GM23338 (cell line): Measurements from ENCODE around the gene PPFIBP1. TPM values are rescaled to one million over a fixed set of nuclear protein-coding genes. Genes with fewer than 3 reads are reported as not detected.

Experiments used
- ATAC-seq: fragments of 200-7000 bp; cut with Tn5 transposase; 3 replicates; pipeline ENCODE4 v1.9.1; 2020
- DNase-seq: peaks from one replicate; pipeline ENCODE4 v3.0.0-alpha.2; 2015; ENCODE audit warnings: low spot score
- H2AFZ ChIP-seq: fragments of 200-600 bp; sonication (generic); 2 replicates; pipeline ENCODE4 v1.8.0; 2016; ENCODE audit warnings: antibody characterized with exemption, mild to moderate bottlenecking, moderate library complexity
- H3F3A ChIP-seq: fragments of 200-600 bp; sonication (generic); replicated peaks from 2 replicates; pipeline ENCODE4 v1.8.0; 2017; ENCODE audit warnings: antibody characterized with exemption, mixed run types, low read depth
- H3K27ac ChIP-seq: fragments of 200-600 bp; sonication (generic); 2 replicates; pipeline ENCODE4 v1.6.1; 2016; ENCODE audit warnings: low read depth
- H3K27me3 ChIP-seq: fragments of 200-600 bp; sonication (generic); 2 replicates; pipeline ENCODE4 v1.8.0; 2016; ENCODE audit warnings: mild to moderate bottlenecking, mixed run types, moderate library complexity; ENCODE audit not compliant: insufficient read depth
- H3K36me3 ChIP-seq: fragments of 200-600 bp; sonication (generic); 2 replicates; pipeline ENCODE4 v1.8.0; 2016; ENCODE audit warnings: mild to moderate bottlenecking; ENCODE audit not compliant: insufficient read depth
- H3K4me1 ChIP-seq: fragments of 200-600 bp; sonication (generic); 2 replicates; pipeline ENCODE4 v1.8.0; 2016; ENCODE audit warnings: mild to moderate bottlenecking, moderate library complexity; ENCODE audit not compliant: insufficient read depth
- H3K4me2 ChIP-seq: fragments of 200-600 bp; sonication (generic); 2 replicates; pipeline ENCODE4 v1.7.1; 2017; ENCODE audit warnings: mixed run types
- H3K4me3 ChIP-seq: fragments of 200-600 bp; sonication (generic); 2 replicates; pipeline ENCODE4 v1.6.1; 2016; ENCODE audit warnings: mixed run types
- H3K79me2 ChIP-seq: fragments of 200-600 bp; sonication (generic); replicated peaks from 2 replicates; pipeline ENCODE4 v1.8.0; 2017; ENCODE audit warnings: mild to moderate bottlenecking; ENCODE audit not compliant: insufficient read depth
- H3K9me2 ChIP-seq: fragments of 200-600 bp; sonication (generic); 2 replicates; pipeline ENCODE4 v1.8.0; 2017; ENCODE audit not compliant: insufficient read depth
- H4K20me1 ChIP-seq: fragments of 200-600 bp; sonication (generic); replicated peaks from 2 replicates; pipeline ENCODE4 v1.8.0; 2017; ENCODE audit warnings: mild to moderate bottlenecking; ENCODE audit not compliant: insufficient read depth
- H3K27ac Mint-ChIP-seq: 2 replicates; pipeline ENCODE4 v1.8.0; 2020; ENCODE audit warnings: inconsistent platforms, mild to moderate bottlenecking, moderate library complexity, mixed read lengths
- H3K27me3 Mint-ChIP-seq: 3 replicates; pipeline ENCODE4 v1.8.0; 2022; ENCODE audit warnings: low read depth, mild to moderate bottlenecking, moderate library complexity, mixed read lengths, inconsistent platforms; ENCODE audit not compliant: insufficient read depth, poor library complexity
- H3K36me3 Mint-ChIP-seq: 3 replicates; pipeline ENCODE4 v1.8.0; 2021; ENCODE audit warnings: low read depth, mild to moderate bottlenecking, inconsistent platforms, moderate library complexity, mixed read lengths
- H3K4me1 Mint-ChIP-seq: 3 replicates; pipeline ENCODE4 v1.8.0; 2020; ENCODE audit warnings: mild to moderate bottlenecking, inconsistent platforms, mixed read lengths
- H3K4me3 Mint-ChIP-seq: 3 replicates; pipeline ENCODE4 v1.8.0; 2021; ENCODE audit warnings: moderate library complexity, mild to moderate bottlenecking, inconsistent platforms, mixed read lengths
- H3K9me3 Mint-ChIP-seq: 3 replicates; pipeline ENCODE4 v1.8.0; 2020; ENCODE audit warnings: moderate library complexity, mild to moderate bottlenecking, inconsistent platforms, mixed read lengths
- CREB1 ChIP-seq: fragments of 250-450 bp; sonication (Bioruptor Pico); IDR thresholded peaks from 2 replicates; pipeline ENCODE4 v1.5.0; 2020; ENCODE audit warnings: low read depth, mild to moderate bottlenecking, moderate library complexity
- CTCF ChIP-seq, 2 experiments: fragments of 200-600 bp in 1 of 2; sonication (generic) in 1 of 2; conservative IDR thresholded peaks; 2 replicates each; pipeline versions ENCODE4 v1.5.1 to v1.6.1; 2016 to 2017; ENCODE audit warnings: antibody characterized with exemption in 2 of 2, low read depth in 2 of 2, mild to moderate bottlenecking in 2 of 2, moderate library complexity in 1 of 2
- ETS1 ChIP-seq: IDR thresholded peaks from 2 replicates; pipeline ENCODE4 v1.6.1; 2016; ENCODE audit warnings: antibody characterized with exemption
- EZH2 ChIP-seq: fragments of 200-600 bp; sonication (generic); IDR thresholded peaks from one replicate; pipeline ENCODE4 v1.8.0; 2017; ENCODE audit warnings: antibody characterized with exemption, mild to moderate bottlenecking, low read depth; ENCODE audit not compliant: unreplicated experiment
- EZH2phosphoT487 ChIP-seq: fragments of 200-600 bp; sonication (generic); IDR thresholded peaks from one replicate; pipeline ENCODE4 v1.8.1; 2018; ENCODE audit warnings: antibody characterized with exemption; ENCODE audit not compliant: unreplicated experiment
- JUNB ChIP-seq: IDR thresholded peaks from one replicate; pipeline ENCODE4 v1.6.1; 2016; ENCODE audit warnings: antibody characterized with exemption; ENCODE audit not compliant: unreplicated experiment
- NANOG ChIP-seq: IDR thresholded peaks from 2 replicates; pipeline ENCODE4 v1.6.1; 2016; ENCODE audit warnings: antibody characterized with exemption, borderline replicate concordance
- POLR2AphosphoS5 ChIP-seq: IDR thresholded peaks from 2 replicates; pipeline ENCODE4 v1.6.1; 2016; ENCODE audit warnings: antibody characterized with exemption, low read depth
- REST ChIP-seq: IDR thresholded peaks from one replicate; pipeline ENCODE4 v1.6.1; 2018; ENCODE audit warnings: antibody characterized with exemption; ENCODE audit not compliant: unreplicated experiment
- STAT1 ChIP-seq: IDR thresholded peaks from one replicate; pipeline ENCODE4 v1.6.1; 2016; ENCODE audit warnings: antibody characterized with exemption; ENCODE audit not compliant: unreplicated experiment
- ZNF114 ChIP-seq: fragments of 250-450 bp; sonication (Bioruptor Pico); IDR thresholded peaks from 2 replicates; pipeline ENCODE4 v1.5.0; 2020; ENCODE audit warnings: mild to moderate bottlenecking, moderate library complexity
- ZNF331 ChIP-seq: fragments of 250-450 bp; sonication (Bioruptor Pico); IDR thresholded peaks from 2 replicates; pipeline ENCODE4 v1.5.0; 2020; ENCODE audit warnings: low read depth, mild to moderate bottlenecking, moderate library complexity
- ZNF462 ChIP-seq: fragments of 250-450 bp; sonication (Bioruptor Pico); IDR thresholded peaks from 2 replicates; pipeline ENCODE4 v1.5.0; 2020; ENCODE audit warnings: mild to moderate bottlenecking, moderate library complexity
- polyA plus RNA-seq: library from polyadenylated mRNA; unstranded; fragments of >200 nt; fragmentation: Nextera tagmentation; extraction: Ambion mirVana; gene quantifications from 2 replicates; pipeline ENCODE4 v1.2.1, GENCODE V29; 2016
- total RNA-seq: library from RNA; depleted of rRNA; stranded (reverse); fragments of >200 nt; shearing (Covaris generic); gene quantifications from 2 replicates; pipeline ENCODE4 v1.2.3, GENCODE V29; 2014

The PPFIBP1 gene
- total and polyA plus RNA-seq, 2 experiments from 2014 or later, result 33.2 to 41.9 TPM

- Histone ChIP-seq H3K9me2 (no peaks in the 10 kb centered on the region), H3K4me2 (no peak overlapping the region), H3F3A (no peaks in the 10 kb centered on the region), H3K27ac (no peak overlapping the region), H4K20me1 (no peaks in the 10 kb centered on the region), H3K27me3 (no peaks in the 10 kb centered on the region), H3K4me1 (no peaks in the 10 kb centered on the region), H2AFZ (no peak overlapping the region), H3K79me2 (no peaks in the 10 kb centered on the region), H3K4me3 (no peak overlapping the region), H3K36me3 (no peaks in the 10 kb centered on the region)
- DNase-seq (no peak), ATAC-seq (no peak)
- Mint-ChIP-seq H3K4me3 (no peak overlapping the region), H3K9me3 (no peaks in the 10 kb centered on the region), H3K27ac (no peak overlapping the region; the same call in 1 of the 2 replicates), H3K27me3 (peaks cover 2% of the 10 kb centered on the region), H3K4me1 (no peaks in the 10 kb centered on the region; the same call in 2 of the 3 replicates), H3K36me3 (no peaks in the 10 kb centered on the region)
- TF ChIP-seq CTCF (conservative IDR thresholded peaks at IDR 0.05; ENCODE audit: low read depth in 2 of 2) (no peak), STAT1 (no peak), CREB1 (CRISPR knock-in tag) (no peak), ETS1 (no peak), NANOG (no peak), EZH2 (no peak), POLR2AphosphoS5 (no peak), JUNB (no peak), EZH2phosphoT487 (no peak), ZNF114 (CRISPR knock-in tag) (no peak), REST (no peak), ZNF462 (CRISPR knock-in tag) (no peak), ZNF331 (CRISPR knock-in tag) (no peak)
These were observed 103.3 kb downstream of the PPFIBP1 start for GRCh38 chr12:27627123-27627852.
